Measurements from ENCODE around the gene ST3GAL5. TPM values are rescaled to one million over a fixed set of nuclear protein-coding genes. Genes with fewer than 3 reads are reported as not detected.

Gene ST3GAL5
- total and polyA plus RNA-seq, 8 donors: 58.4 to 108 (median 93.9) TPM

DNA sequence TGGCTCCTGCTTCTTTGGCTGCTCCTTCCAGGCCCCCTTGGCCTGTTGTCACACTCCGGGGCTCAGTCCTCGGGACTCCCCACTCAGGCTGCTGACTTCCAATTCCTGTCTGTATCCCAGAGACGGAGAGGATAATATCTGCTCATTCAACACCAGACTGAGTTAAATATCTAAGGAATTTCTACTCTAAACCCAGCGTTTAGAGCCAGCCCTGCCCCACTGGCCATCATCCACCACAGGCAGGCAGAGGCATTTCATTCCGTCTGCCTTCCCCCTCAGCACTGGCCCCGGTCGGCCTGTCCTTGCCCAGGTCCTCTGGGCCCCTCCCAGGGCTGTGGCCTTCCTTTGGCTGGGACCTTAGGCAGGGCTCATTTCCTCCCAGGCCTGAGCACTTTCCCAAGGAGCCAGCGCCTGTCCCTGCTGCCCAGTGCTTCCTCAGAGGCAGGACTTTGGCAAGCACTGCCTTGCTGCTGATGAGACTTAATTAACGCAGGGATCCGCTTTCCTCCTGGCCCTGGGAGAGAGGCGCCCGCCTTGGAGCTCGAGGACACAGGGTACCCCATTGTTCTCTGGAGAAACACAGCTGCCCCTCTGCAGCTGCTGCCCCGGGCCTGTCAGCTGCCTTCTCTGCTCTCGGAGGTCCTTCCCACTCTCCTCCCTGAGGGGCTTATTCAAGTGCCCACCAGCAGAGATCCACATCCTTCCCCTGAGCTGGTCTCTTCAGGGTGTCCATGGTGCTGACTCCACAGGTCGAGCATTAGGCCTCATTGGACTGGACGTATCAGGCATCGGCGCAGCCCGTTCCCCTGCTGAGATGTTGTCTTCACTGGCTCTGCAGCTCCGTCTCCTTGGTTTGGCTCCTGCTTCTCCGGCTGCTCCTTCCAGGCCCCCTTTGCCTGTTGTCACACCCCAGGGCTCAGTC lies 92.2 kb downstream of the ST3GAL5 start:
- DNase-seq (peak in 1 of 4 donors; percentile 33), ATAC-seq (peak; percentile 25)
- Histone ChIP-seq H3K27ac (peak overlapping the region in 1 of 2 donors; percentile 13), H3K4me3 (no peak overlapping the region), H3K9me3 (peaks cover 0 to 4% of the 10 kb centered on the region in 2 donors), H3K27me3 (no peaks in the 10 kb centered on the region), H3K4me1 (peaks cover 18 to 41% of the 10 kb centered on the region in 2 donors), H3K36me3 (no peaks in the 10 kb centered on the region)
- TF ChIP-seq, protein P1, sequence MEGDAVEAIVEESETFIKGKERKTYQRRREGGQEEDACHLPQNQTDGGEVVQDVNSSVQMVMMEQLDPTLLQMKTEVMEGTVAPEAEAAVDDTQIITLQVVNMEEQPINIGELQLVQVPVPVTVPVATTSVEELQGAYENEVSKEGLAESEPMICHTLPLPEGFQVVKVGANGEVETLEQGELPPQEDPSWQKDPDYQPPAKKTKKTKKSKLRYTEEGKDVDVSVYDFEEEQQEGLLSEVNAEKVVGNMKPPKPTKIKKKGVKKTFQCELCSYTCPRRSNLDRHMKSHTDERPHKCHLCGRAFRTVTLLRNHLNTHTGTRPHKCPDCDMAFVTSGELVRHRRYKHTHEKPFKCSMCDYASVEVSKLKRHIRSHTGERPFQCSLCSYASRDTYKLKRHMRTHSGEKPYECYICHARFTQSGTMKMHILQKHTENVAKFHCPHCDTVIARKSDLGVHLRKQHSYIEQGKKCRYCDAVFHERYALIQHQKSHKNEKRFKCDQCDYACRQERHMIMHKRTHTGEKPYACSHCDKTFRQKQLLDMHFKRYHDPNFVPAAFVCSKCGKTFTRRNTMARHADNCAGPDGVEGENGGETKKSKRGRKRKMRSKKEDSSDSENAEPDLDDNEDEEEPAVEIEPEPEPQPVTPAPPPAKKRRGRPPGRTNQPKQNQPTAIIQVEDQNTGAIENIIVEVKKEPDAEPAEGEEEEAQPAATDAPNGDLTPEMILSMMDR (IDR thresholded peaks at IDR 0.05): no peak
- intact Hi-C loops (cut with DNase I): loop anchor here in 1 of 2 donors (5.0 kb wide), 1 partner anchor 69 kb away; no protein-coding TSS in a partner anchor

DNA sequence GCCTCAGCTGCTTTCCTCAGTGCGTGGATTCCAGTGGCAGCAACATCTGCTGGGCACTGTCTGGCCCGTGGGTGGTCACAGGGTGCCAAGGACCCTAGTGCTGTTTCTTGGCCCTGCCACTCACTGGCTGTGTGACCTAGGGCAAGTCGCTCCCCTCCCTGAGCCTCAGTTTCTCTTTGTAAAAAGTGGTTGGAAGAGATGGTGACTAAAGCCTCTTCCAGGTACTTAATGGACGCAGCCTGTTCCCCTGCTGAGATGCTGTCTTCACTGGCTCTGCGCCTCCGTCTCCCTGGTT lies 92.8 kb downstream of the ST3GAL5 start:
- DNase-seq (no peak), ATAC-seq (no peak)
- peaks cover 0 to 3% of the 10 kb centered on the region in 2 donors for H3K9me3 ChIP-seq
- no peak overlapping the region for H3K4me3 ChIP-seq
- intact Hi-C loops (cut with DNase I): loop anchor here in 1 of 2 donors (5.0 kb wide), 1 partner anchor 69 kb away; no protein-coding TSS in a partner anchor
- H3K36me3 ChIP-seq: no peaks in the 10 kb centered on the region
- H3K27ac ChIP-seq: peak overlapping the region in 1 of 2 donors; percentile 13
- peaks cover 19 to 41% of the 10 kb centered on the region in 2 donors for H3K4me1 ChIP-seq
- TF ChIP-seq, protein P1 (IDR thresholded peaks at IDR 0.05): no peak
- no peaks in the 10 kb centered on the region for H3K27me3 ChIP-seq

DNA sequence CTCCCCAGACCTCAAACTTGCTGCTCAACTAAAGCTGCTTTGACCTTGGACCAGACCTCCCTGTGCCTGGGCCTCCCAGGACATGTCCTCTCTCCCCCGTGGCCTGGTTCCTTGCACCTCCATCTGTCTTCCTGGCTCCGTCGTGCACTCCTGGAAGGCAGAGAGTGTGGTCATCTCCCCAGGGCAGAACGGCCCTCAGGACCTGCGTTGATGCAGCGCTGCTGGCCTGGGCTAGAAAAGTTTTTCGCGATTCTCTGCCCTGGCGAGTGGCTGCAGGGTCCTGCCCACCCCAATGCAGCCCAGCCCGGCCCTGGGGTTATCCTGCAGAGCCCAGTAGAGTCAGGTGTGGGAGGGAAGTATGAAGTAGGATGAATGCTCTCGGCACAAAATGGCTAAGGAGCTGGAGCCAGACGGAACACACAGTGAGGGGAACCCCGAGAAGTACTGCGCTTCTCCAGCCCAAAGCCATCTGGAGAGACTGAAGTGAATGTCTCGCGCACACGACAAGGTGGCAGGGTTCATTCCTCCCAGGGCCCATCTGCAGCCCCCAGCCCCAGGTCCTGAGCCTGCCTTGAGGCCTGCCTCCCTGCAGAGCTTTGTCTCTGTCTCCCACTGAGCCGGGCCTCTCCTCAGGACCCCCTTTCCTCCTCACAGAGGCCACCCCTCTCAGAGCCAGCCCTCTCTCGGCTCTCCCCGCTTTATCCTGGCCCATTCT lies 93.3 kb downstream of the ST3GAL5 start:
- Histone ChIP-seq H3K36me3 (no peaks in the 10 kb centered on the region), H3K27me3 (no peaks in the 10 kb centered on the region), H3K4me1 (peaks cover 19 to 46% of the 10 kb centered on the region in 2 donors), H3K4me3 (no peak overlapping the region), H3K9me3 (no peaks in the 10 kb centered on the region), H3K27ac (peak overlapping the region in 1 of 2 donors; percentile 13)
- TF ChIP-seq, protein P1 (IDR thresholded peaks at IDR 0.05): no peak
- intact Hi-C loops (cut with DNase I): loop anchor here in 1 of 2 donors (5.0 kb wide), 1 partner anchor 68 kb away; no protein-coding TSS in a partner anchor
- DNase-seq: peak in 1 of 4 donors; percentile 29
- no peak for ATAC-seq

DNA sequence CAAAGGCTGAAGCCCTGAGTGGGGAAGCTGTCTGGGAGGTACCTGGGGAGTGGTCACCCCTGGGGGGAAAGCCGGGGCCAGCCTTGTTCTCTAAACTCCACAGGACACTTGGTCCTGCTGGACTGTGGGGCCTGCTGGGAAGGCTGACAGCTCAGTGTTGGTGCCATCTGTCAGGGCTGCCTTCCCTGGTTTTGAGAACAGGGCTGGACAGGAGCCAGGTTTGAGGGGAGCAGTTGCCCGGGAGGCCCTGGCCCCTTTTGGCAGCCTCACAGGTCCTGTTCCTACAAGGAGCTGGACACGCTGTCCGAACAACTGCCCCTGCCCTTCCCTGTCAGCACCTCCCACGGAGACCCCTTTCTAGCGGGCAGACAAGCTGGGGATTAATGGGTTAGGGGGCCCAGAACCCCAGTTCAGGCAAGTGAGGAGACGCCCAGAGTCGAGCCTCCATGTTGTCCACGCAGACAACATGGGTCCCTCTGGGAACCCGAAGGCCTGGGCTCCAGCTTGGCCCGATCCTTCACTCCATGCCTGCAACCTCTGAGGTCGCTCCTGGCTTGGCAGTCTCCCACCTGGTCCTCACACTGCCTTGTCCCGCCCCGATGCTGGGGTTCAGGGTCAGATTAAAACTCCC lies 94.2 kb downstream of the ST3GAL5 start:
- Histone ChIP-seq H3K36me3 (no peaks in the 10 kb centered on the region), H3K27ac (no peak overlapping the region), H3K4me3 (no peak overlapping the region), H3K27me3 (no peaks in the 10 kb centered on the region), H3K9me3 (no peaks in the 10 kb centered on the region), H3K4me1 (peaks cover 19 to 55% of the 10 kb centered on the region in 2 donors)
- TF ChIP-seq, protein P1 (IDR thresholded peaks at IDR 0.05): no peak
- intact Hi-C loops (cut with DNase I): loop anchor here in 1 of 2 donors (5.0 kb wide), 1 partner anchor 67 kb away; no protein-coding TSS in a partner anchor
- no peak for ATAC-seq
- DNase-seq: peak in 1 of 4 donors; percentile 32
